RWPE2 (cell line): ENCODE data around the gene CCDC149.

ENCODE experiments used
- ATAC-seq: fragments of 200-7000 bp; cut with Tn5 transposase; 3 replicates; pipeline ENCODE4 v1.9.1; 2021; ENCODE audit warnings: low read depth
- DNase-seq: peaks from one replicate; pipeline ENCODE4 v3.0.0-alpha.2; 2020; ENCODE audit warnings: low spot score
- H3K27ac ChIP-seq: fragments of 450-650 bp; 2 replicates; pipeline ENCODE4 v1.5.1; 2017; ENCODE audit warnings: mild to moderate bottlenecking; ENCODE audit not compliant: poor library complexity, severe bottlenecking
- H3K27me3 ChIP-seq: fragments of 250-450 bp; sonication (Bioruptor Pico); 2 replicates; pipeline ENCODE4 v1.5.1; 2021; ENCODE audit warnings: mild to moderate bottlenecking, moderate library complexity; ENCODE audit not compliant: insufficient read depth, poor library complexity, severe bottlenecking
- H3K36me3 ChIP-seq: fragments of 250-450 bp; sonication (Bioruptor Pico); 2 replicates; pipeline ENCODE4 v1.5.1; 2020; ENCODE audit warnings: low read depth, mild to moderate bottlenecking, moderate library complexity
- H3K4me1 ChIP-seq: fragments of 250-450 bp; sonication (Bioruptor Pico); 2 replicates; pipeline ENCODE4 v1.5.1; 2021; ENCODE audit warnings: mild to moderate bottlenecking, moderate library complexity; ENCODE audit not compliant: insufficient read depth, poor library complexity, severe bottlenecking
- H3K4me3 ChIP-seq: fragments of 250-450 bp; sonication (Bioruptor Pico); 2 replicates; pipeline ENCODE4 v1.5.1; 2021; ENCODE audit warnings: mild to moderate bottlenecking, moderate library complexity; ENCODE audit not compliant: severe bottlenecking
- H3K9me3 ChIP-seq: fragments of 250-450 bp; sonication (Bioruptor Pico); 2 replicates; pipeline ENCODE4 v1.5.1; 2021; ENCODE audit warnings: mild to moderate bottlenecking, moderate library complexity; ENCODE audit not compliant: severe bottlenecking
- CTCF ChIP-seq: fragments of 450-650 bp; IDR thresholded peaks from one replicate; pipeline ENCODE4 v1.5.1; 2017; ENCODE audit warnings: mild to moderate bottlenecking, moderate library complexity; ENCODE audit not compliant: poor library complexity, severe bottlenecking

Gene CCDC149

GRCh38 chr4:24809815-24810405, 102.9 kb downstream of the CCDC149 start:
- H3K4me1 ChIP-seq: peaks cover 6% of the 10 kb centered on the region
- DNase-seq: no peak
- H3K27me3 ChIP-seq: no peaks in the 10 kb centered on the region
- TF ChIP-seq CTCF: no peak
- no peaks in the 10 kb centered on the region for H3K9me3 ChIP-seq
- H3K27ac ChIP-seq: no peak overlapping the region
- H3K4me3 ChIP-seq: no peak overlapping the region
- no peaks in the 10 kb centered on the region for H3K36me3 ChIP-seq
- no peak for ATAC-seq

- Histone ChIP-seq H3K9me3 (no peaks in the 10 kb centered on the region), H3K4me3 (no peak overlapping the region), H3K36me3 (no peaks in the 10 kb centered on the region), H3K27ac (no peak overlapping the region), H3K4me1 (peaks cover 11% of the 10 kb centered on the region), H3K27me3 (no peaks in the 10 kb centered on the region)
- DNase-seq: no peak
- TF ChIP-seq CTCF: no peak
- ATAC-seq: no peak
Measured at GRCh38 chr4:24809376-24809775, 103.5 kb downstream of the CCDC149 start.

GRCh38 chr4:24808955-24809354, 103.9 kb downstream of the CCDC149 start:
- Histone ChIP-seq H3K4me1 (peaks cover 11% of the 10 kb centered on the region), H3K36me3 (no peaks in the 10 kb centered on the region), H3K9me3 (no peaks in the 10 kb centered on the region), H3K27me3 (no peaks in the 10 kb centered on the region), H3K4me3 (no peak overlapping the region), H3K27ac (no peak overlapping the region)
- DNase-seq (no peak), ATAC-seq (no peak)
- no peak for TF ChIP-seq CTCF

- H3K27me3 ChIP-seq: no peaks in the 10 kb centered on the region
- H3K4me3 ChIP-seq: no peak overlapping the region
- no peak for ATAC-seq
- H3K27ac ChIP-seq: no peak overlapping the region
- no peak for DNase-seq
- no peak for TF ChIP-seq CTCF
- H3K4me1 ChIP-seq: peaks cover 11% of the 10 kb centered on the region
- no peaks in the 10 kb centered on the region for H3K36me3 ChIP-seq
- no peaks in the 10 kb centered on the region for H3K9me3 ChIP-seq
Measured at GRCh38 chr4:24808261-24808660, 104.6 kb downstream of the CCDC149 start.

- Histone ChIP-seq H3K4me3 (no peak overlapping the region), H3K9me3 (no peaks in the 10 kb centered on the region), H3K4me1 (peaks cover 11% of the 10 kb centered on the region), H3K36me3 (no peaks in the 10 kb centered on the region), H3K27ac (no peak overlapping the region), H3K27me3 (no peaks in the 10 kb centered on the region)
- no peak for TF ChIP-seq CTCF
- ATAC-seq: no peak
- DNase-seq: no peak
Measured at GRCh38 chr4:24807611-24808010, 105.2 kb downstream of the CCDC149 start.
